Measurements from ENCODE around the gene SF3A1. TPM values are rescaled to one million over a fixed set of nuclear protein-coding genes. Genes with fewer than 3 reads are reported as not detected.

SF3A1 gene, protein sequence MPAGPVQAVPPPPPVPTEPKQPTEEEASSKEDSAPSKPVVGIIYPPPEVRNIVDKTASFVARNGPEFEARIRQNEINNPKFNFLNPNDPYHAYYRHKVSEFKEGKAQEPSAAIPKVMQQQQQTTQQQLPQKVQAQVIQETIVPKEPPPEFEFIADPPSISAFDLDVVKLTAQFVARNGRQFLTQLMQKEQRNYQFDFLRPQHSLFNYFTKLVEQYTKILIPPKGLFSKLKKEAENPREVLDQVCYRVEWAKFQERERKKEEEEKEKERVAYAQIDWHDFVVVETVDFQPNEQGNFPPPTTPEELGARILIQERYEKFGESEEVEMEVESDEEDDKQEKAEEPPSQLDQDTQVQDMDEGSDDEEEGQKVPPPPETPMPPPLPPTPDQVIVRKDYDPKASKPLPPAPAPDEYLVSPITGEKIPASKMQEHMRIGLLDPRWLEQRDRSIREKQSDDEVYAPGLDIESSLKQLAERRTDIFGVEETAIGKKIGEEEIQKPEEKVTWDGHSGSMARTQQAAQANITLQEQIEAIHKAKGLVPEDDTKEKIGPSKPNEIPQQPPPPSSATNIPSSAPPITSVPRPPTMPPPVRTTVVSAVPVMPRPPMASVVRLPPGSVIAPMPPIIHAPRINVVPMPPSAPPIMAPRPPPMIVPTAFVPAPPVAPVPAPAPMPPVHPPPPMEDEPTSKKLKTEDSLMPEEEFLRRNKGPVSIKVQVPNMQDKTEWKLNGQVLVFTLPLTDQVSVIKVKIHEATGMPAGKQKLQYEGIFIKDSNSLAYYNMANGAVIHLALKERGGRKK
- total RNA-seq, result 32.5 and 47.7 TPM in 2 replicates

DNA sequence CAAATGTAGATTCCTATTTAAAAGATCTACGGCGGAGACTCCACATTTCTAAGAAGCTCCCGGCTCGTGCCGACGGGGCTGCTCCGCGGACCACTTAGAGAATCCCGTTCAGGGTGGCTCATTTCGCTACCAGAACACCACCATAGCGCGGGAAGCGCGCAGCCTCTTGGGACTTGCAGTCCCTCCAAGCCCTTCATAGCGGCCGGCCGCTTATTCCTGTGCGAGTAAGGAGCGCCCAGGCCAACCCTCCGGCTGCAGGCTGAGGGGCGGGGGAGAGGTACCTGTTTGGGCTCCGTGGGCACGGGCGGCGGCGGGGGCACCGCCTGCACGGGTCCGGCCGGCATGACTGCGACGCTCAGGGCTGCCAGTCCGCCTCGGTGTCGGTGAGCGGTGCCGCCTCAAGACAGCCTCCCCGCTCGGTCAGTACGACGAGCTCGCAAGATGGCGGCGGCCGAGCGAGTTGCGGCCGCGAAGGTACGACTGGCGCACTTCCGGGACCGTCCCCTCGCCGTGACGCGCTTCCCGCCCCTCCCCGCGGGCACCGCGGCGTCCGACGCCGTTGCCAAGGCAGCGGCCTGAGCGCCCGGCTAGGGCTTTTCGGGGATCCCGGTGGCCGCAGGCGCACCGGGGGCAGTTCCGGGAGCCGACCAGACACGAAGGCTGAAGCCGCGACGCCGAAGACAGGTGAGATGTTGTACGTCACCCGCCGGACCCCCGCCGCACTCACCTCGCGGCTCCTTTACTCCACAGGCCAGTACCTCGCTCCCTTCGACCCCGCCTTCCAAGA is at the start of gene SF3A1, which contains the start of gene CCDC157:
SF3A1 (minus strand) TSS at position 446 of the 787 bp plus-strand sequence; CDS start at position 344, 102 bp downstream.
CCDC157 (plus strand) TSS at position 559 of the 787 bp plus-strand sequence. CDS start 8,994 bp downstream, outside the sequence.

DNA sequence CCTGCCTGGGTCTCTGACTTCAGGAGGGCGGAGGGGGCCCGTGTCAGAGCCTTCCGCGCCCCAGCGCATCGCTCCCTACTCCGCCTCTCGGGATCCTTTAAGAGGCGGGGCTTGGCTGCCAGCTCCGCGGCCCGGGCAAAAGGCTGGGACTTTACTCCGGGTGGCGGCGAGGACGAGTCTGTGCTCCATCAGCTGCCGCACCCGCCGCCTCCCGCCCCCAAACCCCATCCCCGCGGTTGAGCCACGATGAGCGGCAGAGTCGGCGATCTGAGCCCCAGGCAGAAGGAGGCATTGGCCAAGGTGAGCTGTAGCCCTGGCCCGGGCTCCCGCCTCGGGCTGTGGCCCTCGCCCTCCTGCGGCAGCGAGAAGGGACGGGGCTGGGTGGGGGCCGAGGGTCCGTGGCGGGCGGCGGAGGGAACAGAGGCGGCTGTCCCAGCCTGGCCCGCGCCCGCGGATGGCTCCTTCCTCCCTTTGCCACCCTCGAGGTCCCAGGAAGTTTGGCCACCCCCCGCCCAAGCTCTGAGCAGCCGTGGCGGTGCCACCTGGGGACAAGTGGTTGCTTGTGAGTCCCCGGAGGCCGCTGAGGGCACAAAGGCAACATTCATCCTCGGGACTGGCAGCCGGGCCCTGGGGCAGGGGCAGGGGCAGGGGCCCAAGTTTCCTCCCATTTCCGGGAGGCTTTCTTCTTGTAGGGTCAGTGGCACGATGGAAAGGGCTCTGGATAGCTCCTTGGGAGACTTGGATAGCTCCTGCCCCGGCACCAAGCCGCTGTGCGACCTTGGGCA is 40.4 kb upstream of the SF3A1 start, which contains the start of gene SEC14L2:
SEC14L2 (plus strand) TSS at position 148 of the 785 bp plus-strand sequence; CDS start at position 247, 99 bp downstream.

DNA sequence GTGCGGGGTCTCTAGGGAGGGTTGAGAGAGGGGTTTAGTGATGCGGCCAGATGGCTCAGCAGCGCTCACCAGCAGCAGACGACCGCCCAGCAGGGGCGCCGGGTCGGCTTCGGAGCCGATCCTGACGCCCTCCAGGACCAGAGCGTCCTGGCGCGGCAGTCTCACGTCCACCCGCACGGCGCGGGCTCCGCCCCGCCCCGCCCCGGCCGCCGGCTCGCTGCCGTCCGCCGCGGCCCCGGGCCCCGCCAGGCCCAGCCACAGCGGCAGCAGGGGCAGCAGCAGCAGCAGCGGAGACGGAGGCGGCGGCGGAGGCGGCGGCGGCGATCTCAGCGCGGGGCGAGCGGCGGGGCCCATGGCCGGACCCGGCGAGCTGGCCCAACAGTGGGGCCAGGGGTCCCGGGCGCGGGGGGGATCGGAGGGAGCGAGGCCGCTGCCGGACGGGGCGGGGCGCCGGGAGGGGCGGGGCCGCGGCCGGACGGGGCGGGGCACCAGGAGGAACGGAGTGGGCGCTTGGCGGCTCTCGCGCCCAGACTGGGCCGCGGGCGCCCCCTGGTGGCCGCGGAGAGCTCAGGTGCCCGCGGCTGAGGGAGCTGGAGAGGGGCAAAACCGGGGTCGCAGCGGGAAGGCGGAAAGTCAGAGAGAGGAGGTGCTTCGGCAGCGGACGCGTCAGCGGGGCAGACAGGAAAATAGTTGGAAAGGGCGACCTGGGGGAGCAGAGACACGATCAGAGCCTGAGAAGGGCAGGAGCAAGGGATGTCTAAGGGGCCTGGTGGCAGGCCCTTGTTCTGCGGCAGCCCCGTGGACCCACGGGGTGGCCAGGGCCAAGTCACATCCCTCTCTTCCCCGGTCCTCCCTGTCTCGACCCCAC is 30.5 kb upstream of the SF3A1 start, which contains the start of gene RNF215:
RNF215 (minus strand) TSS at position 452 of the 868 bp plus-strand sequence; CDS start at position 354, 98 bp downstream.

DNA sequence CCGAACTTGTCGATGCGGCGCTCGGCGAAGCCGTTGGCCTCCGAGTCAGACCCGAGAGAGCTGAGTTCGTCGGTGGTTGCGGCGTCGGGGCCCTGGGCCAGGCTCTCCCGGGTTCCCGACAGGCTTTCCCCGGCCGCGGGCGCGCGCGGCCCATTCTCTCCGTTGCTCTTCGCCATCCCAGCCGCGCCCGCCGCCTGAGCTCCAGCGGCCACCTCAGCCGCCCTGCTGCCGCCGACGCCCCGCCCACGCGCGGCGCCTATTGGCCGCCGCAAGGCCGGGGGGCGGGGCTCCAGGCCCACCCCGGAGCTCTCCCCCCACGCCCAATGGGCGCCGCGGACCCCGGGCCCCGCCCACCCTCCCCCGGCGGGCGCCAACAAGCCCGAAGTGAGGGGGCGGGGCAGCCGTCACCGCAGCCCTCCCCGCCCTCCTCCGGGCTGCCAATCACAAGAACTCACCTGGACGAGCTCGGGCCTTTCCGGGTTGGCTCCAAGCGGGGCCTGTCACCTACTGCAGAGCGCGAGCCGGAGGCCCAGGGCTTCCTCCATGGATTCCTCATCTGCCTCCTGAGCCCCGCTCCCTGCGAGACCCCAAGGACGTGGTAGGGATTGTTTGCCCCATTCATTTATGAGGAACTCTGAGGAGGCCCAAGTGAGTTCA is 29.9 kb downstream of the SF3A1 start, which contains the start of gene TBC1D10A:
TBC1D10A (minus strand) TSS at position 236 of the 657 bp plus-strand sequence; CDS start at position 176, 60 bp downstream.

DNA sequence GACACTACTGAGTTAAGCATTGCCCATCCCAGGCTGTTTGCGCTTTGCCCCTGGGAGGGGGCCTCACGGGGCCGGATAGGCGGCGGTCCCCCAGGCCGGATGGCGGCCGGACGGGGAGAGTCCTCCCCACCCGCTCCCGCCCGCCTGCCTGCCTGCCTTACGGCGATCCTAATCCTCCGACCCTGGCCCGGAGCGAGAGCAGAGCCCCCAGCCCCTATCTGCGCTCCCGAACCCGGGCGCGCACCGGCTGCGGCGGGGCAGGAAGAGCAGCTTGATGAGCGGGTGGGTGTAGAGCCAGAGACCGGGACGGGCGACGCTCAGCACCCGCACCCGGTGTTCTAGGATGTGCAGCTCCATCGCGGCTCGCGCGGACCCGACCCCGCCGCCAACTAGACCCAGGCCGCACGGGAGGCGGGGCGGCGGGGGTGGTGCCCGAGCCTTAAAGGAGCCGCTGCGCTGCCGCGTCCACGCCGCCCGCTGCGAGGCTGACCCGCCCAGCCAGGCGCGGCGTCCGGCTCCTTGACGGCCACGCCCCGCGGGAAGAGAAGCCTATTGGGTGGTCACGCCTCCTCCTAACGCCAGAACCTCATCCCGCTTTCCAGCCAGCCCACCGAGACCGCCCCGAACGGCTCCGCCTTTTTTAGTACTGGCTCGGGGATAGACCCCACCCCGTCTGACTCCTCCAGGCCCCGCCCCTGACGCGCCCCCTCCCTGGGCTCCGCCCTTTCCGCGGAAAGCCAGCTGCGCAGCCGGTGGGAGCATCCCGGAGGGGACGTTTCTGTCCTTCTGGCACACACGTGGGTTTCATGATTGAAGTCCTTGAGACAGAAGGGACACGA is 67.3 kb downstream of the SF3A1 start, which contains the start of gene CASTOR1:
CASTOR1 (minus strand) TSS at position 365 of the 839 bp plus-strand sequence; CDS start at position 357, 8 bp downstream.

Other genes with a start within 250 kb of the SF3A1 start
- 1.3 and 2.5 TPM in 2 replicates for gene LIF, start 110.1 kb downstream of the SF3A1 start, total RNA-seq
- gene OSM, start 90.0 kb downstream of the SF3A1 start, total RNA-seq, result not detected in 2 replicates
- 24.9 and 32.7 TPM in 2 replicates for gene CASTOR1, start 67.4 kb downstream of the SF3A1 start, total RNA-seq
- gene TBC1D10A, start 30.0 kb downstream of the SF3A1 start, total RNA-seq, result 31.9 and 32.6 TPM in 2 replicates
- 2.4 and 2.9 TPM in 2 replicates for gene CCDC157, start 113 bp upstream of the SF3A1 start, total RNA-seq
- gene RNF215, start 30.5 kb upstream of the SF3A1 start, total RNA-seq, result 10.5 and 16.7 TPM in 2 replicates
- 28.9 and 61.4 TPM in 2 replicates for gene SEC14L2, start 40.1 kb upstream of the SF3A1 start, total RNA-seq
- 61.4 and 66.2 TPM in 2 replicates for gene MTFP1, start 68.9 kb upstream of the SF3A1 start, total RNA-seq
- not detected in 2 replicates for gene SEC14L3, start 115.1 kb upstream of the SF3A1 start, total RNA-seq
- gene SEC14L4, start 148.8 kb upstream of the SF3A1 start, total RNA-seq, result not detected in 2 replicates
- not detected in 2 replicates for gene SEC14L6, start 189.8 kb upstream of the SF3A1 start, total RNA-seq
- gene GAL3ST1, start 217.8 kb upstream of the SF3A1 start, total RNA-seq, result not detected in 2 replicates
- 89.2 and 92.4 TPM in 2 replicates for gene PES1, start 235.0 kb upstream of the SF3A1 start, total RNA-seq